HCT116 (cell line): ENCODE results near the gene PLAC8. TPM values are rescaled to one million over a fixed set of nuclear protein-coding genes. Genes with fewer than 3 reads are reported as not detected.

Source experiments
- ATAC-seq: fragments of 200-7000 bp; cut with Tn5 transposase; 2 replicates; pipeline ENCODE4 v1.9.1; 2020; ENCODE audit warnings: mild to moderate bottlenecking, moderate library complexity
- BruUV-seq: library from RNA; stranded (reverse); fragments of 400-500 nt; replicated peaks from 2 replicates; lab custom pipeline; 2021; lab: Mats Ljungman, UMichigan
- CTCF ChIA-PET: fragments of 300-600 bp; sonication (Branson Sonifier 250); formaldehyde crosslinking; loops from one replicate; lab custom pipeline; 2021; ENCODE audit warnings: antibody characterized with exemption; lab: Charles Lee
- POLR2A ChIA-PET: fragments of 300-600, 350-600 bp; sonication (Branson Sonifier 250); formaldehyde crosslinking; loops from one replicate; lab custom pipeline; 2021; ENCODE audit warnings: antibody characterized with exemption; lab: Charles Lee
- RAD21 ChIA-PET, 2 experiments: fragments of 300-600 bp; sonication (Branson Sonifier 250); formaldehyde crosslinking; loops; one replicate each; lab custom pipeline; 2023; ENCODE audit warnings: low total read pairs in 2 of 2; ENCODE audit not compliant: uncharacterized antibody in 2 of 2, unreplicated experiment in 2 of 2, low non-redundant PET in 1 of 2; lab: Charles Lee
- DNase-seq: peaks from one replicate; pipeline ENCODE4 v3.0.0-alpha.2; 2010; ENCODE audit warnings: low read depth, low spot score
- H2AFZ ChIP-seq: fragments of 200-600 bp; shearing (Covaris generic), sonication (generic); 2 replicates; pipeline ENCODE4 v1.6.1; 2017; ENCODE audit warnings: low read depth, mixed run types, mixed read lengths, antibody characterized with exemption, low read length; ENCODE audit not compliant: poor library complexity, severe bottlenecking
- H3K27ac ChIP-seq: 2 replicates; pipeline ENCODE4 v1.5.1; 2012; ENCODE audit warnings: low read depth, low read length
- H3K27me3 ChIP-seq: fragments of 200-600 bp; sonication (generic); 2 replicates; pipeline ENCODE4 v1.6.1; 2016; ENCODE audit warnings: mixed run types, low read length, mixed read lengths; ENCODE audit not compliant: insufficient read depth
- H3K36me3 ChIP-seq, 2 experiments: fragments of 200-500 bp in 1 of 2; fragments of 200-600 bp in 1 of 2; sonication (Bioruptor generic) in 1 of 2; sonication (generic) in 1 of 2; 2 replicates each; pipeline versions ENCODE4 v1.5.1 to v1.6.1; 2014 to 2016; ENCODE audit warnings: low read length in 2 of 2, inconsistent platforms in 1 of 2, mixed read lengths in 1 of 2, mixed run types in 1 of 2; ENCODE audit not compliant: insufficient read depth in 2 of 2, control insufficient read depth in 1 of 2
- H3K4me1 ChIP-seq, 2 experiments: fragments of 200-600 bp in 1 of 2; sonication (generic) in 1 of 2; 2 replicates each; pipeline versions ENCODE4 v1.5.1 to v1.6.1; 2012 to 2017; ENCODE audit warnings: low read length in 2 of 2, inconsistent platforms in 1 of 2, mild to moderate bottlenecking in 1 of 2, mixed read lengths in 1 of 2, mixed run types in 1 of 2, moderate library complexity in 1 of 2; ENCODE audit not compliant: insufficient read depth in 2 of 2, control insufficient read depth in 1 of 2
- H3K4me2 ChIP-seq: fragments of 200-600 bp; sonication (generic); 2 replicates; pipeline ENCODE4 v1.6.1; 2017; ENCODE audit warnings: mixed run types, low read length, mixed read lengths
- H3K4me3 ChIP-seq, 2 experiments: fragments of 200-600 bp in 1 of 2; sonication (generic) in 1 of 2; replicated peaks in 1 of 2; 2 replicates each; pipeline ENCODE4 v1.5.1; 2011 to 2016; ENCODE audit warnings: low read length in 2 of 2, control low read depth in 1 of 2, low read depth in 1 of 2, mild to moderate bottlenecking in 1 of 2, mixed read lengths in 1 of 2, mixed run types in 1 of 2
- H3K79me2 ChIP-seq: fragments of 200-600 bp; sonication (generic); 2 replicates; pipeline ENCODE4 v1.6.1; 2017; ENCODE audit warnings: mild to moderate bottlenecking, mixed run types, low read length, moderate library complexity, mixed read lengths; ENCODE audit not compliant: insufficient read depth
- H3K9ac ChIP-seq: fragments of 200-600 bp; sonication (generic); 2 replicates; pipeline ENCODE4 v1.6.1; 2016; ENCODE audit warnings: low read length, mixed read lengths
- H3K9me2 ChIP-seq: fragments of 200-600 bp; sonication (generic), shearing (Covaris generic); 2 replicates; pipeline ENCODE4 v1.6.1; 2017; ENCODE audit warnings: mixed run types, mild to moderate bottlenecking, moderate library complexity; ENCODE audit not compliant: insufficient read depth
- H3K9me3 ChIP-seq, 2 experiments: fragments of 200-500 bp in 1 of 2; fragments of 200-600 bp in 1 of 2; sonication (Bioruptor generic) in 1 of 2; sonication (generic) in 1 of 2; 2 replicates each; pipeline ENCODE4 v1.6.1; 2014 to 2017; ENCODE audit warnings: low read length in 2 of 2, mixed read lengths in 2 of 2, inconsistent platforms in 1 of 2, low read depth in 1 of 2, mild to moderate bottlenecking in 1 of 2, mixed run types in 1 of 2, moderate library complexity in 1 of 2; ENCODE audit not compliant: control insufficient read depth in 1 of 2, insufficient read depth in 1 of 2
- H4K20me1 ChIP-seq: fragments of 200-600 bp; sonication (generic), shearing (Covaris generic); 2 replicates; pipeline ENCODE4 v1.6.1; 2017; ENCODE audit warnings: mixed run types, mild to moderate bottlenecking, moderate library complexity; ENCODE audit not compliant: insufficient read depth
- EZH2 ChIP-seq: fragments of 200-600 bp; sonication (generic); IDR thresholded peaks from 2 replicates; pipeline ENCODE4 v1.6.1; 2017; ENCODE audit warnings: antibody characterized with exemption, mixed run types
- FOSL1 ChIP-seq: IDR thresholded peaks from 2 replicates; pipeline ENCODE4 v1.6.1; 2012; ENCODE audit warnings: low read depth
- JUND ChIP-seq: IDR thresholded peaks from 2 replicates; pipeline ENCODE4 v1.6.1; 2012
- POLR2A ChIP-seq: IDR thresholded peaks from 2 replicates; pipeline ENCODE4 v1.7.0; 2011; ENCODE audit warnings: borderline replicate concordance; ENCODE audit not compliant: insufficient read depth, insufficient read length; ENCODE audit errors: extremely low read depth
- SP1 ChIP-seq: IDR thresholded peaks from 2 replicates; pipeline ENCODE4 v1.6.1; 2012; ENCODE audit warnings: low read depth
- YY1 ChIP-seq: IDR thresholded peaks from 2 replicates; pipeline ENCODE4 v1.6.1; 2011; ENCODE audit warnings: low read length, low read depth, moderate library complexity, mild to moderate bottlenecking; ENCODE audit not compliant: insufficient replicate concordance; ENCODE audit errors: extremely low read depth
- ZNF274 ChIP-seq: fragments of 200-500 bp; sonication (Bioruptor generic); IDR thresholded peaks from 2 replicates; pipeline ENCODE4 v1.6.1; 2014; ENCODE audit warnings: mild to moderate bottlenecking, low read depth, low read length, inconsistent platforms
- intact Hi-C: fragments of 100-400 bp; cut with micrococcal nuclease; formaldehyde crosslinking; loops from 2 replicates; pipeline ENCODE4 v1.10.0; 2022
- total RNA-seq: library from RNA; stranded (reverse); gene quantifications from one replicate; pipeline ENCODE4 v1.2.1, GENCODE V29; 2021; ENCODE audit not compliant: unreplicated experiment
- TF ChIP-seq, protein P1 (sequence below): IDR thresholded peaks from 2 replicates; pipeline ENCODE4 v1.6.1; 2012
- TF ChIP-seq, protein P2 (sequence below): IDR thresholded peaks from 2 replicates; pipeline ENCODE4 v1.6.1; 2012; ENCODE audit warnings: low read depth

PLAC8 gene
- total RNA-seq, 1 experiment from 2014 or later, result 0.61 TPM

DNA sequence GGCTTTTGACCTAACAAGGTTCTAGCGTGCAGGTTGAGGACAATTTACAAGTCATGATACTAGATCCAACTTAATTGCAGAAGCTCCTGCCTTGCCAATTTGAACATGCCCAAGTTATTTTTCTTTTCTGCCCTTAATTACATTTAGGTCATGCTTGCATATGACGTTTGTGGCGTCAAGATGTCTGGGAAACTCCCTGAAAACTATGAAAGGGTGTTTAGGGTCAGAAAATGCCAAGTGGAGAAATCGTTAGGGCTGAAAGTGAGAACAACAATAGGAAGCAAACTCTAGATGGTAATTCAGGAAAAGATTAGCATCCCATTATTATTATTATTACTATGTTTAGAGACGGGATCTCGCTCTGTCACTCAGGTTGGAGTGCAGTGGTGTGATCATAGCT, 38.2 kb upstream of the PLAC8 start:
- H3K27ac ChIP-seq, result no peak overlapping the region
- no peak for DNase-seq
- RAD21 ChIA-PET, result no interaction called here

More for the DNA sequence above, 38.2 kb upstream of the PLAC8 start:
- Histone ChIP-seq H3K27me3 (no peaks in the 10 kb centered on the region), H3K4me2 (no peak overlapping the region), H3K9me3 (no peaks in the 10 kb centered on the region), H3K79me2 (no peaks in the 10 kb centered on the region), H2AFZ (no peak overlapping the region), H3K9me2 (no peaks in the 10 kb centered on the region), H3K4me3 (no peak overlapping the region), H3K36me3 (no peaks in the 10 kb centered on the region), H3K9ac (no peak overlapping the region), H4K20me1 (no peaks in the 10 kb centered on the region), H3K4me1 (peaks cover 6 to 13% of the 10 kb centered on the region in 2 experiments; a peak in 3 of 4 replicates)
- ATAC-seq, result no peak
- no TSS peak for BruUV-seq
- TF ChIP-seq POLR2A (no peak), JUND (no peak), EZH2 (no peak), YY1 (no peak), SP1 (no peak), FOSL1 (no peak), ZNF274 (no peak)
- TF ChIP-seq, protein P1, sequence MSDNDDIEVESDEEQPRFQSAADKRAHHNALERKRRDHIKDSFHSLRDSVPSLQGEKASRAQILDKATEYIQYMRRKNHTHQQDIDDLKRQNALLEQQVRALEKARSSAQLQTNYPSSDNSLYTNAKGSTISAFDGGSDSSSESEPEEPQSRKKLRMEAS, result no peak
- TF ChIP-seq, protein P2, sequence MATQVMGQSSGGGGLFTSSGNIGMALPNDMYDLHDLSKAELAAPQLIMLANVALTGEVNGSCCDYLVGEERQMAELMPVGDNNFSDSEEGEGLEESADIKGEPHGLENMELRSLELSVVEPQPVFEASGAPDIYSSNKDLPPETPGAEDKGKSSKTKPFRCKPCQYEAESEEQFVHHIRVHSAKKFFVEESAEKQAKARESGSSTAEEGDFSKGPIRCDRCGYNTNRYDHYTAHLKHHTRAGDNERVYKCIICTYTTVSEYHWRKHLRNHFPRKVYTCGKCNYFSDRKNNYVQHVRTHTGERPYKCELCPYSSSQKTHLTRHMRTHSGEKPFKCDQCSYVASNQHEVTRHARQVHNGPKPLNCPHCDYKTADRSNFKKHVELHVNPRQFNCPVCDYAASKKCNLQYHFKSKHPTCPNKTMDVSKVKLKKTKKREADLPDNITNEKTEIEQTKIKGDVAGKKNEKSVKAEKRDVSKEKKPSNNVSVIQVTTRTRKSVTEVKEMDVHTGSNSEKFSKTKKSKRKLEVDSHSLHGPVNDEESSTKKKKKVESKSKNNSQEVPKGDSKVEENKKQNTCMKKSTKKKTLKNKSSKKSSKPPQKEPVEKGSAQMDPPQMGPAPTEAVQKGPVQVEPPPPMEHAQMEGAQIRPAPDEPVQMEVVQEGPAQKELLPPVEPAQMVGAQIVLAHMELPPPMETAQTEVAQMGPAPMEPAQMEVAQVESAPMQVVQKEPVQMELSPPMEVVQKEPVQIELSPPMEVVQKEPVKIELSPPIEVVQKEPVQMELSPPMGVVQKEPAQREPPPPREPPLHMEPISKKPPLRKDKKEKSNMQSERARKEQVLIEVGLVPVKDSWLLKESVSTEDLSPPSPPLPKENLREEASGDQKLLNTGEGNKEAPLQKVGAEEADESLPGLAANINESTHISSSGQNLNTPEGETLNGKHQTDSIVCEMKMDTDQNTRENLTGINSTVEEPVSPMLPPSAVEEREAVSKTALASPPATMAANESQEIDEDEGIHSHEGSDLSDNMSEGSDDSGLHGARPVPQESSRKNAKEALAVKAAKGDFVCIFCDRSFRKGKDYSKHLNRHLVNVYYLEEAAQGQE, result no peak
- intact Hi-C loops, result no loop called here
- POLR2A ChIA-PET, result no interaction called here
- CTCF ChIA-PET, result no interaction called here
